ENCODE data around the gene PC.
A peak's percentile ranks its signal among the peaks of the same experiment; 100 is the strongest.
"Not testable (repeated sequence)": the region's sequence is repeated elsewhere in the genome, so short reads cannot be mapped to it uniquely, and the experiment has no call there.

The PC gene

GRCh38 chr11:66979336-66979980, 21.3 kb upstream of the PC start:
- no peak for DNase-seq

- no peak for DNase-seq
Observed at GRCh38 chr11:66978717-66979116, 20.5 kb upstream of the PC start.

- DNase-seq: no peak
Observed at GRCh38 chr11:66978229-66978628, 20.0 kb upstream of the PC start.

- DNase-seq: no peak
Observed at GRCh38 chr11:66976925-66977324, 18.7 kb upstream of the PC start.

- DNase-seq: no peak
Observed at GRCh38 chr11:66976028-66976467, 17.9 kb upstream of the PC start.

GRCh38 chr11:66975405-66976027, 17.3 kb upstream of the PC start:
- no peak for DNase-seq

- DNase-seq: no peak
Observed at GRCh38 chr11:66974724-66975404, 16.7 kb upstream of the PC start, which contains the start of gene C11orf86. C11orf86 (plus strand) TSS chr11:66975304; CDS start chr11:66975363, 59 bp downstream.

- no peak for DNase-seq
Observed at GRCh38 chr11:66973956-66974580, 15.9 kb upstream of the PC start.

- no peak for DNase-seq
Observed at GRCh38 chr11:66971488-66971887, 13.3 kb upstream of the PC start.

GRCh38 chr11:66970807-66971442, 12.7 kb upstream of the PC start:
- DNase-seq: peak; percentile 12 to 19

GRCh38 chr11:66970371-66970806, 12.2 kb upstream of the PC start:
- DNase-seq: no peak

- DNase-seq: no peak
Observed at GRCh38 chr11:66969584-66970225, 11.5 kb upstream of the PC start.

- no peak for DNase-seq
Observed at GRCh38 chr11:66967670-66968425, 9.7 kb upstream of the PC start.

GRCh38 chr11:66966351-66966750, 8.2 kb upstream of the PC start:
- no peak for DNase-seq

GRCh38 chr11:66964495-66964894, 6.3 kb upstream of the PC start:
- DNase-seq: no peak

- no peak for DNase-seq
Observed at GRCh38 chr11:66962801-66963200, 4.6 kb upstream of the PC start.

- DNase-seq: no peak
Observed at GRCh38 chr11:66962247-66962646, 4.1 kb upstream of the PC start.

GRCh38 chr11:66961691-66962213, 3.6 kb upstream of the PC start:
- not testable (repeated sequence) for DNase-seq

- no peak for DNase-seq
Observed at GRCh38 chr11:66958956-66959274, 732 bp upstream of the PC start.

- DNase-seq: no peak
Observed at GRCh38 chr11:66957971-66958231, 282 bp downstream of the PC start.

- no peak for DNase-seq
Observed at GRCh38 chr11:66956689-66957290, 1.4 kb downstream of the PC start.
